Epithelial cell of prostate (primary cell): Measurements from ENCODE around the gene SRP19.
A peak's percentile ranks its signal among the peaks of the same experiment; 100 is the strongest.
"Not testable (repeated sequence)": the region's sequence is repeated elsewhere in the genome, so short reads cannot be mapped to it uniquely, and the experiment has no call there.

ENCODE experiments used
- DNase-seq: peaks from one replicate; pipeline ENCODE4 v3.0.0-alpha.2; 2011; ENCODE audit warnings: low read depth, low spot score
- H3K27ac ChIP-seq: fragments of 450-650 bp; 2 replicates; pipeline ENCODE4 v1.5.1; 2017; ENCODE audit warnings: mild to moderate bottlenecking

The SRP19 gene

GRCh38 chr5:112860929-112861637 is at the start of gene SRP19:
Gene SRP19 (plus strand): TSS chr5:112861287. CDS start chr5:112861377, 90 bp downstream.
- peak within 1 kb of the TSS; percentile 77 for H3K27ac ChIP-seq
- DNase-seq, result peak; percentile 92

DNA sequence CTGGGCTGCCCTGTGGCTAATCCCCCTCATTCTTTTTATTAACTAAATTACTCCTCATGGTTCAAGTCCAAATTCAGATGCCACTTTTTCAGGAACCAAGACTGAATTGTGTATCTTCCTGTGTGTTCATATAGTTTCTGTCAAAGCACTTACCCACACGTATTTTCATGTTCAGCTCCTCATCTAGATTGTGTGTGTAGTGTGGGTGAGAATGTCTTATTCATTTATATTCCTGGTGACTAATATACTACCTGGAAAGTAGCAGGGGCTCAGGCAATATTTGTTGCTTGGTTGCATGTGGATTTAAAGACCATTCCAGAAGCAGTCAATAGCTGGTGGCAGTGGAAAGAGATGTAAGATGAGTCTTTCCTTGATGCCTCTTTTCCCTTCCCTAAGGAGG is 48.5 kb upstream of the SRP19 start:
- no peak for DNase-seq
- no peak overlapping the region for H3K27ac ChIP-seq

- H3K27ac ChIP-seq, result no peak overlapping the region
- DNase-seq, result no peak
Observed at GRCh38 chr5:112820246-112820645, 40.8 kb upstream of the SRP19 start.

DNA sequence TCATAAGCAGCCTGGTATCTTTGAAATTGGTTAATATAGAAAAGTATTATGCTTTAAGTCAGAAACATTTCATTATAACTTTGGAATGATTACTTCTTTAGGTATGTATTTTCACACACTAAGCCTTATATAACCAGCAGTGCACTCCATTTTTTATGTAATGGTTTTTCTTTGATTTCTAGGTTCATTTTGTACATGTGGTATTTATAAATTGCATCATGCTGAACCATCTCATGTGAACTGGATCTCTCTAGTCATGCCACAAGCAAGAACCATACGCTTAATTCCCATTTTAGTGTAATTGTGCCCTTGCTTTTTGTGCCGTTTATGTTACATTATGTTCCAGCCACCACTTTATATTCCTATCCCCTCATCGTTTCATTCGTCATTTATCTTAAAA is 38.6 kb upstream of the SRP19 start:
- no peak overlapping the region for H3K27ac ChIP-seq
- no peak for DNase-seq

GRCh38 chr5:112823181-112823580 is 37.9 kb upstream of the SRP19 start:
- H3K27ac ChIP-seq, result no peak overlapping the region
- no peak for DNase-seq

GRCh38 chr5:112823656-112824055 is 37.4 kb upstream of the SRP19 start:
- H3K27ac ChIP-seq, result no peak overlapping the region
- DNase-seq, result no peak

DNA sequence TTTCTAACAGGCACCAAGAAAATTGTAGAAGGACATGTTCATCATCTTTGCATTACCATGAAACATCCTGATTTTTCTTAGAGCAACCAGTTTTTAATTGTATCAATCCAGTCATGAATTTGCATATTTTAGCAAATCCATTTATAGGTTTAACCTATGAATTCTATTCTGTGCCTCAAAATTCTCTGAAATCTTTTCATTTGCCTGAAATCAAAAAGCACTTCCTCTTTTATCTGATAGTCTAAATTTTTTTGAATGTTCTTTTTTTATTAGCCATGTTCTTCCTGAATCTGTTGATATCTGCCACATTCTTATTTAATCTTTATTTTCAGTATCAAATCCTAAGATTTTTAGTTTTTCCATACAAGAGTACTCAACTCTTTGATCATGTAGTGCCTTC is 36.9 kb upstream of the SRP19 start:
- H3K27ac ChIP-seq, result no peak overlapping the region
- DNase-seq, result no peak

GRCh38 chr5:112830378-112830777 is 30.7 kb upstream of the SRP19 start:
- DNase-seq, result no peak
- H3K27ac ChIP-seq, result no peak overlapping the region

DNA sequence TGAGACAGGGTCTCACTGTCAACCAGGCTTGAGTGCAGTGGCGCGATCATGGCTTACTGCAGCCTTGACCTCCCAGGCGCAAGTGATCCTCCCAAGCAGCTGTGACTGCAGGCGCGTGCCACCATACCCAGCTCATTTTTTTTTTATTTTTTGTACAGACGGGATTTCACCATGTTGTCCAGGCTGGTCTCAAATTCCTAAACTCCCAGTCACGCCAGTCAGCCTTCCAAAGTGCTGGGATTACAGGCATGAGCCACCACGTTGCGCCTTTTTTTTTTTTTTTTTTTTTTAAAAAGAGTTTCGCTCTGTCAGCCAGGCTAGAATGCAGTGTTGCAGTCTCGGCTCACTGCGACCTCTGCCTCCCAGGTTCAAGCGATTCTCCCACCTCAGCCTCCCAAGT is 27.1 kb upstream of the SRP19 start:
- DNase-seq, result no peak
- H3K27ac ChIP-seq, result no peak overlapping the region

DNA sequence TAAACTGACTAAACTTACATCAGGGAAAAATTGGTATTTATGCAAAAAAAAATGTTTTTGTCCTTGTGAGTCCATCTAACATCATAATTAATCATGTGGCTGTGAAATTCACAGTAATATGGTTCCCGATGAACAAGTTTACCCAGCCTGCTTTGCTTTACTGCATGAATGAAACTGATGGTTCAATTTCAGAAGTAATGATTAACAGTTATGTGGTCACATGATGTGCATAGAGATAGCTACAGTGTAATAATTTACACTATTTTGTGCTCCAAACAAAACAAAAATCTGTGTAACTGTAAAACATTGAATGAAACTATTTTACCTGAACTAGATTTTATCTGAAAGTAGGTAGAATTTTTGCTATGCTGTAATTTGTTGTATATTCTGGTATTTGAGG is 16.6 kb upstream of the SRP19 start:
- no peak for DNase-seq
- no peak overlapping the region for H3K27ac ChIP-seq

DNA sequence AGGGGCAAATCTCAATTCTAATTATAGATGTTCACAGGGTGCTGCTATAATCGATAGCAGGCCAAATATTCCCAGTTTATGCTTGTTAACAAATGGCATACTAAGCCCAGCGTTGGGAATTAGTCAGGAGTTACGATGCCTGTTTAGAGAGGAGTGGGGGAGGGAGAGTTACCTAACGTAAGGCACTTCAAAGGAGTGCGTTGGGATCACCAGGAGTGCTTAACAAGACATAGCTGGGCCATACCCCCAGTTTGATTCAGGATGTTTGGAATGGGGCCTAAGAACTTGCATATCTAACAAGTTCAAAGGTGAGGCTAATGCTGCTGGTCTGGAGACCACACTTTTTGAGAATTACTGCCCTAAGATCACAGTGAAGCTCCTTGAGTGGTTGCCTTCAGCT is 14.5 kb upstream of the SRP19 start:
- no peak overlapping the region for H3K27ac ChIP-seq
- DNase-seq, result no peak

GRCh38 chr5:112847306-112847705 is 13.8 kb upstream of the SRP19 start:
- no peak overlapping the region for H3K27ac ChIP-seq
- DNase-seq, result no peak

DNA sequence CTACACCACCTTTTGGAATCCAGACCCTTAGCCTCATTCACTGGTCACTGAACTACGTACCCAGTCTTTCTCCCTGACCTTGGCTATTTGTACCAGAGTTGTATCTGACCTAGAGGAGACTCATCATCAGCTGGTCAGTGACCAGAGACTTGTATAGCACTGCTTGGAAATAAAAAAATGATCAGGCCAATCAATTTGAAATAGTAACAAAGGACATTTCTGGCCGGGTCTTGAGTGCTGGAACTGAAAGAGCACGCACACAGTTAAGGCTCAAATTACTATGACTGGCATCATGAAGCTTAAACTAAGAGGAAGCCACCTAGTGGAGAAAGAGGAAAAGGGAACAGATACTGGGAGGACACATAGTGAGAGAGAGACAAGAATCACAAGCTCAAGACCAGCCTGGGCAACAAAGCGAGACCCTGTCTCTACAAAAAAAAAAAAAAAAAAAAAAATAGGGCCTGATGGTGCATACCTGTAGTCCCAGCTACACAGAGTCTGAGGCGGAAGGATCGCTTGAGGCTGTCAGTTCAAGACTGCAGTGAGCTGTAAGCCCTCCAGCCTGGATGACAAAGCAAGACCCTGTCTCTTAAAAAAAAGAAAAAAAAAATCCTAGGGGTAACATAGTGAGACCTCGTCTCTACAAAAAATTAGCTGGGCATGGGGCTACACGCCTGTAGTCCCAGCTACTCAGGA is 12.8 kb upstream of the SRP19 start:
- peak; percentile 16 for DNase-seq
- no peak overlapping the region for H3K27ac ChIP-seq

GRCh38 chr5:112849912-112850311 is 11.2 kb upstream of the SRP19 start:
- no peak for DNase-seq
- no peak overlapping the region for H3K27ac ChIP-seq

- DNase-seq, result no peak
- H3K27ac ChIP-seq, result no peak overlapping the region
Observed at GRCh38 chr5:112854651-112855050, 6.4 kb upstream of the SRP19 start.

GRCh38 chr5:112857866-112858265 is 3.2 kb upstream of the SRP19 start:
- DNase-seq, result no peak
- no peak overlapping the region for H3K27ac ChIP-seq

GRCh38 chr5:112860571-112860928 is 537 bp upstream of the SRP19 start:
- H3K27ac ChIP-seq, result peak overlapping the region; percentile 77
- DNase-seq, result not testable (repeated sequence)

- peak overlapping the region; percentile 77 for H3K27ac ChIP-seq
- DNase-seq, result no peak
Observed at GRCh38 chr5:112861638-112861985, 525 bp downstream of the SRP19 start.

DNA sequence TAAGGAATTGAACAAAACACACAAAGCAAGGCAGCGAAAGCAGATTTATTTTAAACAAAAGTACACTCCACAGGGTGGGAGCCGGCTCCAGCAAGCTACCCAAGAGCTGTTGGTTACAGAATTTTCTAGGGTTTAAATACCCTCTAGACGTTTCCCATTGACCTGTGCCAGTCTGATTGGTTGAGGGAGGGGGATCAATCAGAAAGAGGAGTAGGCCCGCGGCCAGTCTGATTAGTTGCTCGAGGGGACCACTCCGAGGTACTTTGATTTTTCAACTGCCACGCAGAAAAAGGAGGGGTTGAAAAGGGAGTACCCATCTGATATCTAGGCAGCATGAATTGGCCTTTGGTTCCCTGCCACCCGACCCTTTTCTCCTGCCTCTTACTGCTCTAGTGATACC is 998 bp downstream of the SRP19 start:
- DNase-seq, result no peak
- H3K27ac ChIP-seq, result peak overlapping the region; percentile 77

DNA sequence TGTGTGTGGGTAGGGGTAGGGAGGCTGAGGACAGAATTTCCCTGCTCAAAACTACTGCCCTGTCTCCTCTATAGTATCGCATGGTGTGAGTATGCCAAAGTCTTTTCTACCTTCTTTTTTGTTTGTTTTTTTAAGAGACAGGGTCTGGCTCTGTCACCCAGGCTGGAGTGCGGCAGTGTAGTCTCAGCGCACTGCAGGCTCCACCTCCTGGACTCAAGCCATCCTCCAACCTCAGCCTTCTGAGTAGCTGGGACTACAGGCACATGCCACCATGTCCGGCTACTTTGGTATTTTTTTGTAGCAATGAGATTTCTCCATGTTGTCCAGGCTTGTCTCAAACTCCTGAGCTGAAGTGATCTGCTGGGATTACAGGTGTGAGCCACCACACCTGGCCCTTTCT is 2.5 kb downstream of the SRP19 start:
- H3K27ac ChIP-seq, result no peak overlapping the region
- no peak for DNase-seq

DNA sequence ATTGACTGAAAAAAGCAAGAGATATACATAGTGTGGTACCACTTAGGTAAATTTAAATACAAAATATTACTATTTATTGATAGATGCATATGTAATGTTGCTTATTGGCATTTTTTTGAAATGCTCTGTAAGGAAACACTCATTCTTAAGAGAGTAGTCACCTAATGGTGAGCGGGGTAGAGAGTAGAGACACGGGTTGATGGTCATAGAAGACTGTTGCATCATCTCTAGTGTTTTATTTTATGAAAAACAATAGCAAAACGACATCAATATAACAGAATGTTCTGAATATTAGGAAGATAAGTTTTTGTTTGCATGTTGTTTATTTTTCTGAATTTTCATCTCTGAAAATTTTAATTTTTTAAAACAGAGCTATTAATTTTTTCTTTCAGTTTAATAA is 4.0 kb downstream of the SRP19 start:
- H3K27ac ChIP-seq, result no peak overlapping the region
- DNase-seq, result no peak

GRCh38 chr5:112866739-112867138 is 5.7 kb downstream of the SRP19 start:
- H3K27ac ChIP-seq, result no peak overlapping the region

More at GRCh38 chr5:112866739-112867138, 5.7 kb downstream of the SRP19 start:
- DNase-seq, result no peak
